Adrenal gland (tissue), 5 donors: ENCODE measurements around the gene SCN1A.
"Not testable (repeated sequence)": the region's sequence is repeated elsewhere in the genome, so short reads cannot be mapped to it uniquely, and the experiment has no call there.

Experiments
- CTCF ChIP-seq, 6 experiments: fragments of 450-650 bp in 4 of 6; fragments of 200-600 bp in 2 of 6; sonication (generic) in 1 of 6; IDR thresholded peaks; 1 replicate in 5 of 6; 2 replicates in 1 of 6; pipeline versions ENCODE4 v1.5.1 to v1.8.0; 2016 to 2021; ENCODE audit warnings: antibody characterized with exemption in 6 of 6, mild to moderate bottlenecking in 2 of 6, moderate library complexity in 1 of 6
- POLR2A ChIP-seq, 2 donors: fragments of 450-650 bp; IDR thresholded peaks; one replicate each; pipeline ENCODE4 v1.6.1; 2017; ENCODE audit warnings: antibody characterized with exemption in 2 of 2, mild to moderate bottlenecking in 2 of 2, moderate library complexity in 1 of 2
- donor health status: DM: no; HTN: no; CAD: no.

DNA sequence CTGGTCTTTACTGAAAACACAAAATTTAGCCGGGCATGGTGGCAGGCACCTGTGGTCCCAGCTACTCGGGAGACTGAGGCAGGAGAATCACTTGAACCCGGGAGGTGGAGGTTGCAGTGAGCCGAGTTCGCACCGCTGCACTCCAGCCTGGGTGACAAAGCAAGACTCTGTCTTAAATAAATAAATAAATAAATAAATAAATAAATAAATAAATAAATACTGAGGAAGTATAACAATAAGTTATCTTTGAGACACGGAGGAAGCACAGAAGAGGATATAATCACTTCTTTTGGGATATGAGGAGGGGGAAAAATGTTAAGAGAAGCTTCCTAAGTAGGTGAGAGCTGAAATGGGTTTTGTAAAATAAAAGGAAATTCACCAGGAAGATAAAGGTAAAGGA, 24.5 kb downstream of the SCN1A start:
- not testable (repeated sequence) for TF ChIP-seq CTCF, POLR2A (IDR thresholded peaks at IDR 0.05)
